ENCODE results near the gene FRMPD4.

DNA sequence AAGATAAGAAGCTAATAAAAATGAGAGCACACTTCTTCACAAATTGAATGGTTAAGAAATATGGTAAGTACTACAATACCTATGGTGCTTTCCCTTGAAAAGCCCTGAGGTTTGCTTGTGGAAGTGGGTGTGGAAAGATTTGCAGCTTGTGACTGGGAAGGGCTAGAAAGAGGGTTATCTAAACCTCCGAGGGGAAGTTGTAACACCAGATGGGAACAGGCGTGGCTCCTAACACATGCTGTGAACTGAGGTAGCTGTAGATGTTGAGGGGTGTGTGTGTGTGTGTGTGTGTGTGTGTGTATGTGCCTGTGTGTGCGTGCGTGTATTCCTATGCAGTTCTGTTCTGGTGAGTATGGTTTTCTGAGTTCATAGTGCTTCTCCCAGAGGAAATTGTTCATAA, 21.5 kb downstream of the FRMPD4 start:
- TF ChIP-seq POLR2AphosphoS5 (IDR thresholded peaks at IDR 0.05; ENCODE audit: borderline replicate concordance, low read depth, low read length) (no peak), EZH2 (IDR thresholded peaks at IDR 0.05) (no peak)

Measured in SK-N-MC (cell line).